HepG2 (cell line): Measurements from ENCODE around the gene AGAP1. TPM values are rescaled to one million over a fixed set of nuclear protein-coding genes. Genes with fewer than 3 reads are reported as not detected.

Source experiments
- ATAC-seq: fragments of 200-7000 bp; cut with Tn5 transposase; 3 replicates; pipeline ENCODE4 v1.9.1; 2020; ENCODE audit warnings: mild to moderate bottlenecking, moderate library complexity
- BruUV-seq: library from RNA; stranded (reverse); fragments of 400-500 nt; replicated peaks from 2 replicates; lab custom pipeline; 2021; lab: Mats Ljungman, UMichigan
- CTCF ChIA-PET: fragments of 300-600 bp; formaldehyde crosslinking; extraction: SDS; loops from one replicate; lab custom pipeline; 2021; ENCODE audit warnings: low total read pairs, inconsistent platforms, low intra/inter-chr PET ratio; lab: Yijun Ruan, JAX
- POLR2A ChIA-PET: fragments of 350-600 bp; sonication (Branson Sonifier 250); formaldehyde crosslinking; loops from one replicate; lab custom pipeline; 2020; ENCODE audit warnings: antibody characterized with exemption, inconsistent platforms; lab: Yijun Ruan, JAX
- DNase-seq: peaks from one replicate; pipeline ENCODE4 v3.0.0-alpha.2; 2015; ENCODE audit warnings: low spot score
- FAIRE-seq: peaks from 3 replicates; lab custom pipeline; 2011; peaks lifted over from hg19 to GRCh38; lab: Jason Lieb, UNC
- H2AFZ ChIP-seq: one replicate; pipeline ENCODE4 v1.6.1; 2011; ENCODE audit warnings: low read length, inconsistent platforms
- H3K27ac ChIP-seq: fragments of 300-600 bp; 3 replicates; pipeline ENCODE4 v1.8.0; 2011; ENCODE audit warnings: mixed run types, mild to moderate bottlenecking, mixed read lengths, low read length, inconsistent platforms; ENCODE audit not compliant: insufficient read depth; ENCODE audit errors: extremely low read length
- H3K27me3 ChIP-seq, 2 experiments: fragments of 200-600 bp in 1 of 2; 2 replicates in 1 of 2; 3 replicates in 1 of 2; pipeline versions ENCODE4 v1.6.0 to v1.8.0; 2011; ENCODE audit warnings: low read length in 2 of 2, mild to moderate bottlenecking in 2 of 2, moderate library complexity in 2 of 2, inconsistent platforms in 1 of 2; ENCODE audit not compliant: insufficient read depth in 2 of 2, control insufficient read depth in 1 of 2
- H3K36me3 ChIP-seq, 2 experiments: fragments of 200-600 bp in 1 of 2; replicated peaks in 1 of 2; 2 replicates in 1 of 2; 3 replicates in 1 of 2; pipeline versions ENCODE4 v1.5.1 to v1.8.0; 2011; ENCODE audit warnings: low read length in 2 of 2, inconsistent platforms in 1 of 2; ENCODE audit not compliant: insufficient read depth in 2 of 2, control insufficient read depth in 1 of 2
- H3K4me1 ChIP-seq: 2 replicates; pipeline ENCODE4 v1.5.1; 2012; ENCODE audit warnings: low read length, inconsistent platforms; ENCODE audit not compliant: insufficient read depth
- H3K4me2 ChIP-seq: 2 replicates; pipeline ENCODE4 v1.6.0; 2011; ENCODE audit warnings: low read depth, low read length, inconsistent platforms
- H3K4me3 ChIP-seq, 3 experiments: fragments of 200-600 bp in 1 of 3; sonication (generic), shearing (Covaris generic) in 1 of 3; replicated peaks in 1 of 3; 2 replicates each; pipeline ENCODE4 v1.5.1; 2011 to 2016; ENCODE audit warnings: low read length in 3 of 3, inconsistent platforms in 2 of 3, low read depth in 2 of 3, mild to moderate bottlenecking in 2 of 3, control low read depth in 1 of 3, mixed read lengths in 1 of 3; ENCODE audit not compliant: insufficient read depth in 1 of 3
- H3K79me2 ChIP-seq: one replicate; pipeline ENCODE4 v1.6.1; 2011; ENCODE audit warnings: low read length, inconsistent platforms; ENCODE audit not compliant: insufficient read depth
- H3K9ac ChIP-seq: 2 replicates; pipeline ENCODE4 v1.6.0; 2011; ENCODE audit warnings: mild to moderate bottlenecking, low read depth, low read length, inconsistent platforms; ENCODE audit not compliant: insufficient read depth
- H3K9me3 ChIP-seq: 2 replicates; pipeline ENCODE4 v1.5.1; 2012; ENCODE audit warnings: mild to moderate bottlenecking, low read length
- H4K20me1 ChIP-seq: 2 replicates; pipeline ENCODE4 v1.6.0; 2011; ENCODE audit warnings: inconsistent platforms, mild to moderate bottlenecking, low read length, moderate library complexity; ENCODE audit not compliant: insufficient read depth
- ATF7 ChIP-seq, 2 experiments: fragments of 450-650 bp in 1 of 2; sonication (generic) in 1 of 2; formaldehyde crosslinking in 1 of 2; IDR thresholded peaks; 2 replicates each; pipeline versions ENCODE4 v1.4.0 to v1.6.1; 2016 to 2020; ENCODE audit warnings: antibody characterized with exemption in 1 of 2, mild to moderate bottlenecking in 1 of 2, missing genetic modification reagents in 1 of 2
- CREB1 ChIP-seq, 2 experiments: fragments of 450-650 bp in 1 of 2; IDR thresholded peaks; 2 replicates each; pipeline ENCODE4 v1.6.1; 2016 to 2017; ENCODE audit warnings: control low read depth in 1 of 2, mild to moderate bottlenecking in 1 of 2, missing compliant biosample characterization in 1 of 2, missing genetic modification characterization in 1 of 2
- HDAC1 ChIP-seq: sonication (generic); formaldehyde crosslinking; IDR thresholded peaks from 2 replicates; pipeline ENCODE4 v1.5.1; 2020; ENCODE audit warnings: mild to moderate bottlenecking, missing genetic modification reagents
- IRF2 ChIP-seq: IDR thresholded peaks from 2 replicates; pipeline ENCODE4 v1.6.1; 2018; ENCODE audit warnings: missing genetic modification reagents, missing compliant biosample characterization
- NFIB ChIP-seq: sonication (generic); formaldehyde crosslinking; IDR thresholded peaks from 2 replicates; pipeline ENCODE4 v1.9.0; 2021; ENCODE audit warnings: missing genetic modification reagents, mild to moderate bottlenecking, borderline replicate concordance
- POGK ChIP-seq: sonication (generic); formaldehyde crosslinking; conservative IDR thresholded peaks from 2 replicates; pipeline ENCODE4 v1.8.0; 2022; ENCODE audit warnings: mild to moderate bottlenecking, moderate library complexity, missing genetic modification reagents
- SNAI1 ChIP-seq: sonication (generic); formaldehyde crosslinking; IDR thresholded peaks from 2 replicates; pipeline ENCODE4 v1.5.0; 2020; ENCODE audit warnings: mild to moderate bottlenecking, missing genetic modification reagents, borderline replicate concordance
- ZBTB4 ChIP-seq: sonication (generic); formaldehyde crosslinking; IDR thresholded peaks from 2 replicates; pipeline ENCODE4 v1.4.0; 2020; ENCODE audit warnings: missing genetic modification reagents, mild to moderate bottlenecking, borderline replicate concordance
- ZGPAT ChIP-seq: IDR thresholded peaks from 2 replicates; pipeline ENCODE4 v1.6.1; 2016; ENCODE audit warnings: mild to moderate bottlenecking
- ZNF343 ChIP-seq: sonication (generic); formaldehyde crosslinking; IDR thresholded peaks from 2 replicates; pipeline ENCODE4 v1.4.0; 2020; ENCODE audit warnings: mild to moderate bottlenecking, missing genetic modification reagents
- WGBS: methylation state at CpG from one replicate; pipeline ENCODE4 v1.1.6; 2017; ENCODE audit warnings: low lambda C conversion rate; 5-methylcytosine and 5-hydroxymethylcytosine counted together
- in situ Hi-C: cut with HindIII; loops from 2 replicates; pipeline ENCODE4 v1.10.0; 2017; ENCODE audit warnings: low pct_unique_long_range_greater_than_20kb; ENCODE audit not compliant: extremely low pct_ligation_motif_present
- intact Hi-C: fragments of 100-400 bp; cut with micrococcal nuclease; formaldehyde crosslinking; loops from one replicate; pipeline ENCODE4 v1.10.0; 2022; ENCODE audit not compliant: unreplicated experiment
- polyA plus RNA-seq, 8 experiments: library from polyadenylated mRNA; depleted of rRNA in 3 of 8; stranded (reverse) in 7 of 8; unstranded in 1 of 8; fragments of >200 nt; fragmentation: Illumina TruSeq in 4 of 8; extraction: Trizol in 4 of 8; gene quantifications; 2 replicates each; pipeline versions ENCODE4 v1.2.1 to v1.2.3, GENCODE V29; 2011 to 2016; ENCODE audit warnings: low read depth in 4 of 8, missing spikeins in 1 of 8, mixed read lengths in 1 of 8; ENCODE audit not compliant: insufficient read depth in 1 of 8
- total RNA-seq, 5 experiments: library from RNA; depleted of rRNA; stranded (reverse); fragments of >200 nt; fragmentation: Illumina TruSeq; extraction: Trizol; gene quantifications; 2 replicates each; pipeline ENCODE4 v1.2.3, GENCODE V29; 2016; ENCODE audit warnings: low read depth in 1 of 5

Gene AGAP1
- total and polyA plus RNA-seq, 2 of the 13 experiments (the other 11 are each of a cell fraction or from before 2014, with no cell fraction given) = 21.2 to 32.7 TPM

- TF ChIP-seq POGK (0 out of 2 replicates have a peak, but pooled peaks have one; percentile 36), HDAC1 (CRISPR knock-in tag) (peak; percentile 56; the same call in 1 of the 2 replicates)
These were observed 89.3 kb downstream of the AGAP1 start (continued) for GRCh38 chr2:235583144-235583543.

- H3K4me2 ChIP-seq = no peak overlapping the region
- H3K27me3 ChIP-seq = no peaks in the 10 kb centered on the region
- 88% methylated on average over 8 of the region's 8 CpGs for WGBS
- peaks cover 62% of the 10 kb centered on the region for H3K4me1 ChIP-seq
- H3K79me2 ChIP-seq = peaks cover 64% of the 10 kb centered on the region
- H3K36me3 ChIP-seq = no peaks in the 10 kb centered on the region
- no peak for ATAC-seq
- H3K4me3 ChIP-seq = no peak overlapping the region
- CTCF ChIA-PET = no interaction called here
- intact Hi-C loops = no loop called here
- DNase-seq = no peak
- H3K9ac ChIP-seq = no peak overlapping the region
- no peak for FAIRE-seq
- TF ChIP-seq NFIB (CRISPR knock-in tag) (no peak), CREB1 (IDR thresholded peaks at IDR 0.05) (0 out of 2 replicates have a peak, but pooled peaks have one; percentile 25), CREB1 (CRISPR knock-in tag; IDR thresholded peaks at IDR 0.05) (no peak), SNAI1 (CRISPR knock-in tag) (no peak), ATF7 (IDR thresholded peaks at IDR 0.05) (peak; percentile 83), ATF7 (CRISPR knock-in tag; IDR thresholded peaks at IDR 0.05) (0 out of 2 replicates have a peak, but pooled peaks have one; percentile 28), ZBTB4 (CRISPR knock-in tag) (no peak), IRF2 (no peak), ZNF343 (CRISPR knock-in tag) (no peak), ZGPAT (CRISPR knock-in tag) (no peak)
- TF ChIP-seq, all 625 proteins: peak for 2
- no peak overlapping the region for H2AFZ ChIP-seq
- in situ Hi-C loops = no loop called here
- BruUV-seq = no TSS peak
- H4K20me1 ChIP-seq = peaks cover 29% of the 10 kb centered on the region
- POLR2A ChIA-PET = no interaction called here
- H3K27ac ChIP-seq = no peak overlapping the region
- no peaks in the 10 kb centered on the region for H3K9me3 ChIP-seq
These were observed 90.2 kb downstream of the AGAP1 start for GRCh38 chr2:235583925-235584637.
